OCI-LY3 (cell line): ENCODE data around the gene ADAM10.

ENCODE experiments used
- H2AFZ ChIP-seq: fragments of 200-600, 300-600 bp; shearing (Covaris generic); 2 replicates; pipeline ENCODE4 v1.6.0; 2014; ENCODE audit warnings: antibody characterized with exemption, low read depth, low read length
- H3K27ac ChIP-seq: fragments of 200-600, 300-600 bp; sonication (generic); 2 replicates; pipeline ENCODE4 v1.5.1; 2014; ENCODE audit warnings: mild to moderate bottlenecking, low read length, moderate library complexity, mixed read lengths
- H3K27me3 ChIP-seq: fragments of 200-600, 300-600 bp; sonication (generic); 2 replicates; pipeline ENCODE4 v1.6.1; 2014; ENCODE audit warnings: low read depth, low read length, mixed read lengths
- H3K36me3 ChIP-seq: fragments of 200-600, 300-600 bp; sonication (generic); replicated peaks from 2 replicates; pipeline ENCODE3; 2014; ENCODE audit warnings: low read depth, low read length, mixed read lengths
- H3K4me1 ChIP-seq: fragments of 300-600, 200-600 bp; sonication (generic); 2 replicates; pipeline ENCODE4 v1.6.1; 2014; ENCODE audit warnings: low read length, mixed read lengths
- H3K4me2 ChIP-seq: fragments of 200-600, 300-600 bp; sonication (generic); 2 replicates; pipeline ENCODE4 v1.6.1; 2014; ENCODE audit warnings: low read length, mixed read lengths
- H3K4me3 ChIP-seq: fragments of 300-600, 200-600 bp; sonication (generic); 2 replicates; pipeline ENCODE4 v1.5.1; 2014; ENCODE audit warnings: antibody characterized with exemption, mild to moderate bottlenecking, low read length, moderate library complexity
- H3K79me2 ChIP-seq: fragments of 300-600, 200-600 bp; shearing (Covaris generic); 2 replicates; pipeline ENCODE4 v1.6.1; 2014; ENCODE audit warnings: mild to moderate bottlenecking, low read length, mixed read lengths
- H3K9ac ChIP-seq: fragments of 300-600, 200-600 bp; shearing (Covaris generic); 2 replicates; pipeline ENCODE4 v1.6.0; 2014; ENCODE audit warnings: mild to moderate bottlenecking, low read length, moderate library complexity
- H3K9me3 ChIP-seq: fragments of 200-600, 300-600 bp; shearing (Covaris generic); 2 replicates; pipeline ENCODE4 v1.6.1; 2014; ENCODE audit warnings: low read length, mixed read lengths; ENCODE audit not compliant: insufficient read depth
- H4K20me1 ChIP-seq: fragments of 200-600, 300-600 bp; sonication (generic); 2 replicates; pipeline ENCODE4 v1.6.1; 2016; ENCODE audit warnings: low read length, mixed read lengths; ENCODE audit not compliant: insufficient read depth
- EZH2phosphoT487 ChIP-seq: fragments of 200-600 bp; shearing (Covaris generic); IDR thresholded peaks from 2 replicates; pipeline ENCODE4 v1.6.1; 2018; ENCODE audit warnings: antibody characterized with exemption, mixed run types, low read depth
- TF ChIP-seq, protein P1 (sequence below): fragments of 200-600, 300-600 bp; sonication (generic); IDR thresholded peaks from 2 replicates; pipeline ENCODE4 v1.5.1; 2014; ENCODE audit warnings: antibody characterized with exemption, low read length, low read depth

ADAM10 gene

DNA sequence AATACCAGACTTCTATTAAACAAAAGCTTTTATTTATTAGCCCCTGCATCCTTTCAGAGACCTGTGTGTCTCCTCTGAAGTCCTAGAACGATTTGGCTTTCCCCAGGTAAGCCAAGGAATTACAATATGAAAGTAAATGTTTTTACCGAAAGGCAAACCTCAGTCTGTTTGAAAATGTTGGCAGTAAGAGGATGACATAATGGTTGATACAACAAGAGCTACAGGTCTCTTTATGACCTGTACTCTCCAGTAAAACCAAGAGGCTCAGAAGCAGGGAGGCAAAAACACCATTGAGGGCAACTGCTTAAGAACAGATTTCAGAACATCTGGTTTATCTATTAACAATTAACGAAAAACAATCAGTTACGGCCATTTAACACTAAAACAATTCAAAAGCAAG is 107.8 kb downstream of the ADAM10 start:
- Histone ChIP-seq H4K20me1 (no peaks in the 10 kb centered on the region), H3K4me3 (no peak overlapping the region)

DNA sequence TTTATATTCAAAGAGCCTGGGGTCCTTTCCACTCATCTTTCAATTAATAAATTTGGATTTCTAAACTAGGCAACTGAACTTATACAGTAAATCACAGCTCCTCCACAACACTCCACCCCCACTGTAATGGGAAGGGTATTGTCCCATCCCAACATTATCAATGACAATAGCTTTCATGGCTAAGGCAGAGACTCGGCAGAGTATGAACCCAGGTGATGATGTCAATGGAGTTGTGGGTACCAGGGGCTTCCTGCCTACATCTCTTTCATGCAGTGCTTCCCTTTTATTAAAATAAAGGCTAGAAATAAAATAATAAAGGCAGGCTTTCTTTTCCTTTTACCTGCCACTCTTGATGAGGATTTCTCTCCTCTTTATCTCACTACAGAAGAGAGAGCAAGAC is 109.5 kb downstream of the ADAM10 start:
- no peaks in the 10 kb centered on the region for H4K20me1 ChIP-seq
- no peak overlapping the region for H2AFZ ChIP-seq
- no peak overlapping the region for H3K4me3 ChIP-seq
- no peaks in the 10 kb centered on the region for H3K9me3 ChIP-seq
- H3K4me2 ChIP-seq, result no peak overlapping the region
- no peak overlapping the region for H3K27ac ChIP-seq
- H3K27me3 ChIP-seq, result no peaks in the 10 kb centered on the region
- no peak overlapping the region for H3K9ac ChIP-seq
- no peaks in the 10 kb centered on the region for H3K79me2 ChIP-seq
- H3K4me1 ChIP-seq, result peaks cover 10% of the 10 kb centered on the region
- TF ChIP-seq, protein P1, sequence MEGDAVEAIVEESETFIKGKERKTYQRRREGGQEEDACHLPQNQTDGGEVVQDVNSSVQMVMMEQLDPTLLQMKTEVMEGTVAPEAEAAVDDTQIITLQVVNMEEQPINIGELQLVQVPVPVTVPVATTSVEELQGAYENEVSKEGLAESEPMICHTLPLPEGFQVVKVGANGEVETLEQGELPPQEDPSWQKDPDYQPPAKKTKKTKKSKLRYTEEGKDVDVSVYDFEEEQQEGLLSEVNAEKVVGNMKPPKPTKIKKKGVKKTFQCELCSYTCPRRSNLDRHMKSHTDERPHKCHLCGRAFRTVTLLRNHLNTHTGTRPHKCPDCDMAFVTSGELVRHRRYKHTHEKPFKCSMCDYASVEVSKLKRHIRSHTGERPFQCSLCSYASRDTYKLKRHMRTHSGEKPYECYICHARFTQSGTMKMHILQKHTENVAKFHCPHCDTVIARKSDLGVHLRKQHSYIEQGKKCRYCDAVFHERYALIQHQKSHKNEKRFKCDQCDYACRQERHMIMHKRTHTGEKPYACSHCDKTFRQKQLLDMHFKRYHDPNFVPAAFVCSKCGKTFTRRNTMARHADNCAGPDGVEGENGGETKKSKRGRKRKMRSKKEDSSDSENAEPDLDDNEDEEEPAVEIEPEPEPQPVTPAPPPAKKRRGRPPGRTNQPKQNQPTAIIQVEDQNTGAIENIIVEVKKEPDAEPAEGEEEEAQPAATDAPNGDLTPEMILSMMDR, result no peak
- TF ChIP-seq EZH2phosphoT487, result no peak
- peaks cover 10% of the 10 kb centered on the region for H3K36me3 ChIP-seq

More for the DNA sequence above, 107.8 kb downstream of the ADAM10 start:
- peaks cover 10% of the 10 kb centered on the region for H3K36me3 ChIP-seq
- TF ChIP-seq, protein P1, result no peak
- no peak for TF ChIP-seq EZH2phosphoT487
- no peak overlapping the region for H3K4me2 ChIP-seq
- no peaks in the 10 kb centered on the region for H3K9me3 ChIP-seq
- no peak overlapping the region for H3K27ac ChIP-seq
- H3K79me2 ChIP-seq, result no peaks in the 10 kb centered on the region
- no peak overlapping the region for H2AFZ ChIP-seq
- H3K27me3 ChIP-seq, result no peaks in the 10 kb centered on the region
- peaks cover 10% of the 10 kb centered on the region for H3K4me1 ChIP-seq
- H3K9ac ChIP-seq, result no peak overlapping the region

DNA sequence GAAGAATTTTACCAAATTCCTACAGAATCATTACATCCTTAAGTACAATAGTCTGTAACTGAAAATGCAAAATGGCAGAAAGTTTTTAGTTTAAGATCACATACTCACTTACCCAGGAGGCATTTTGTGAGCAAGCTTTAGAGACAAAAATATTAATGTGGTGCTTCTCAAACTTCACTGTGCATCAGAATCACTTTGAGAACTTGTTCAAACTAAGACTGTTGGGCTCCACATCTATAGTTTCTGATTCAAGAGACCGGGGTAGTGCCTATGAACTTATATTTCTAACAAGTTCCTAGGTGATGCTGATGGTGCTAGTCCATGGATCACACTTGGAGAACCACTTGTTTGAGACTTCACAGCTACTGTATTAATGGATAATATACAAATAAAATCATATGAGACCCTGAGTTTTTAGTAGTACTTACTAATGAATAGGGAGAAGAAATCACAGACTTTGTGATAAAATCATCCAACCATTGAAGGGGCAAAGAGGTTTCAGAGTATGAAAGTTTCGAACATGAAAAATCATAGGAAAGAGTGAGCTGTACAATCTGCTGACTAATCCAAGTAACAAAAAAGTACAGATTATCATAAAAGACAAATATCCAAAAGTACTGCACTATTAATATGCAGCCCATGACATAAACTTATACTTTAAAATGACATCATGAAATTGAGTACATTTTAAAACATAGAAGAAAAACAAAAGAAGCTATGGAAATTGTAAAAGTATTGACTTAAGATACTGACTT is 110.3 kb downstream of the ADAM10 start:
- Histone ChIP-seq H3K4me2 (no peak overlapping the region), H3K9me3 (no peaks in the 10 kb centered on the region), H3K27ac (no peak overlapping the region), H3K9ac (no peak overlapping the region), H3K27me3 (no peaks in the 10 kb centered on the region), H3K36me3 (peaks cover 10% of the 10 kb centered on the region), H3K4me1 (peaks cover 10% of the 10 kb centered on the region), H2AFZ (no peak overlapping the region), H3K4me3 (no peak overlapping the region), H4K20me1 (no peaks in the 10 kb centered on the region), H3K79me2 (no peaks in the 10 kb centered on the region)
- TF ChIP-seq, protein P1, result no peak
- TF ChIP-seq EZH2phosphoT487, result no peak

DNA sequence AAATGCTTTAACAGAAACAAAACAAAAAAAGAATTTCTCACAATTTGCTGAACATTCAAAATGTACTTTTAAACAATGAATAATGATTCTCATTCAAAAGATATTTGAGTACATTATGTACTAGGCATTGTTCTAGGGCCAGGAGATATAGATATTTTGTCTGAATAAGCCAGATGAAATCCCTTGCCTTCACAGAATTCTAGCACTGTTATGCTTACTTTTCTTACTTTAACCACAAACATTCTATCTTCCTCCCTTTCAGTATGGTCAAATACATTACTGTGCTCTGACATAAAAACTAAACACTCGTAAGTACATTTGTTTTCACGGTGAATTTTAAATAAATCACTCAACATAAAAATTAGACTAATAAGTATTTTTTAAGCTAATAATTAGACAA is 116.7 kb downstream of the ADAM10 start:
- no peaks in the 10 kb centered on the region for H3K27me3 ChIP-seq
- H3K4me1 ChIP-seq, result peaks cover 8% of the 10 kb centered on the region
- no peaks in the 10 kb centered on the region for H4K20me1 ChIP-seq
- H3K9me3 ChIP-seq, result no peaks in the 10 kb centered on the region
- H3K4me2 ChIP-seq, result no peak overlapping the region
- H3K79me2 ChIP-seq, result no peaks in the 10 kb centered on the region
- no peak overlapping the region for H3K4me3 ChIP-seq
- no peak overlapping the region for H3K9ac ChIP-seq
- no peak for TF ChIP-seq EZH2phosphoT487
- TF ChIP-seq, protein P1, result no peak
- no peak overlapping the region for H2AFZ ChIP-seq
- no peak overlapping the region for H3K27ac ChIP-seq
- peaks cover 6% of the 10 kb centered on the region for H3K36me3 ChIP-seq
